ENCODE data around the gene UROC1. TPM values are rescaled to one million over a fixed set of nuclear protein-coding genes. Genes with fewer than 3 reads are reported as not detected.

The UROC1 gene
- total RNA-seq: not detected in 2 replicates

GRCh38 chr3:126517291-126517951 is at the start of gene UROC1:
TSS of gene UROC1 (minus strand) at chr3:126517773. CDS start at chr3:126517719, 54 bp downstream.
- DNase-seq (ENCODE audit: extremely low read depth, low read depth, low spot score): no peak

- DNase-seq (ENCODE audit: extremely low read depth, low read depth, low spot score): no peak
Measured at GRCh38 chr3:126562737-126563276, 45.2 kb upstream of the UROC1 start.

GRCh38 chr3:126558336-126559071 is 40.9 kb upstream of the UROC1 start, which contains the start of gene C3orf22:
TSS of gene C3orf22 (minus strand) at chr3:126558932. CDS start at chr3:126553390, 5,542 bp downstream.
- no peak for DNase-seq (ENCODE audit: extremely low read depth, low read depth, low spot score)

- DNase-seq (ENCODE audit: extremely low read depth, low read depth, low spot score): no peak
Measured at GRCh38 chr3:126557761-126558160, 40.2 kb upstream of the UROC1 start.

- DNase-seq (ENCODE audit: extremely low read depth, low read depth, low spot score): no peak
Measured at GRCh38 chr3:126557415-126557745, 39.8 kb upstream of the UROC1 start.

GRCh38 chr3:126556637-126557414 is 39.3 kb upstream of the UROC1 start:
- DNase-seq (ENCODE audit: extremely low read depth, low read depth, low spot score): no peak

GRCh38 chr3:126555795-126556636 is 38.4 kb upstream of the UROC1 start:
- DNase-seq (ENCODE audit: extremely low read depth, low read depth, low spot score): no peak

GRCh38 chr3:126554560-126555525 is 37.3 kb upstream of the UROC1 start:
- DNase-seq (ENCODE audit: extremely low read depth, low read depth, low spot score): no peak

- DNase-seq (ENCODE audit: extremely low read depth, low read depth, low spot score): no peak
Measured at GRCh38 chr3:126553284-126554084, 35.9 kb upstream of the UROC1 start.

GRCh38 chr3:126552688-126553283 is 35.2 kb upstream of the UROC1 start:
- DNase-seq (ENCODE audit: extremely low read depth, low read depth, low spot score): no peak

GRCh38 chr3:126551839-126552687 is 34.5 kb upstream of the UROC1 start:
- no peak for DNase-seq (ENCODE audit: extremely low read depth, low read depth, low spot score)

GRCh38 chr3:126551121-126551838 is 33.7 kb upstream of the UROC1 start:
- no peak for DNase-seq (ENCODE audit: extremely low read depth, low read depth, low spot score)

GRCh38 chr3:126550488-126551051 is 33.0 kb upstream of the UROC1 start:
- no peak for DNase-seq (ENCODE audit: extremely low read depth, low read depth, low spot score)

GRCh38 chr3:126549861-126550487 is 32.4 kb upstream of the UROC1 start:
- no peak for DNase-seq (ENCODE audit: extremely low read depth, low read depth, low spot score)

GRCh38 chr3:126548556-126549466 is 31.2 kb upstream of the UROC1 start:
- DNase-seq (ENCODE audit: extremely low read depth, low read depth, low spot score): no peak

All from glomerular endothelial cell (primary cell).